GM12891 (cell line): Measurements from ENCODE around the gene STX16.

Experiments
- DNase-seq: peaks from one replicate; pipeline ENCODE4 v3.0.0; 2011; ENCODE audit warnings: low spot score; ENCODE audit not compliant: insufficient read length
- FAIRE-seq: peaks from 2 replicates; lab custom pipeline; 2011; peaks lifted over from hg19 to GRCh38; lab: Jason Lieb, UNC
- PAX5 ChIP-seq: IDR thresholded peaks from 2 replicates; pipeline ENCODE4 v1.6.1; 2011; ENCODE audit warnings: low read length, moderate library complexity, mild to moderate bottlenecking; ENCODE audit not compliant: insufficient read depth, severe bottlenecking
- POLR2A ChIP-seq: IDR thresholded peaks from 2 replicates; pipeline ENCODE4 v1.6.1; 2011; ENCODE audit warnings: low read depth, low read length, control low read depth
- POLR2AphosphoS5 ChIP-seq: IDR thresholded peaks from 2 replicates; pipeline ENCODE4 v1.6.1; 2011; ENCODE audit warnings: low read depth, low read length, control low read depth
- POU2F2 ChIP-seq: IDR thresholded peaks from 2 replicates; pipeline ENCODE4 v1.6.1; 2011; ENCODE audit warnings: low read depth, mild to moderate bottlenecking, control low read depth, low read length, moderate library complexity
- SPI1 ChIP-seq: IDR thresholded peaks from 2 replicates; pipeline ENCODE4 v1.6.1; 2011; ENCODE audit warnings: low read depth, low read length, control low read depth
- TAF1 ChIP-seq: IDR thresholded peaks from 2 replicates; pipeline ENCODE4 v1.6.1; 2011; ENCODE audit warnings: low read depth, low read length, control low read depth

STX16 gene

DNA sequence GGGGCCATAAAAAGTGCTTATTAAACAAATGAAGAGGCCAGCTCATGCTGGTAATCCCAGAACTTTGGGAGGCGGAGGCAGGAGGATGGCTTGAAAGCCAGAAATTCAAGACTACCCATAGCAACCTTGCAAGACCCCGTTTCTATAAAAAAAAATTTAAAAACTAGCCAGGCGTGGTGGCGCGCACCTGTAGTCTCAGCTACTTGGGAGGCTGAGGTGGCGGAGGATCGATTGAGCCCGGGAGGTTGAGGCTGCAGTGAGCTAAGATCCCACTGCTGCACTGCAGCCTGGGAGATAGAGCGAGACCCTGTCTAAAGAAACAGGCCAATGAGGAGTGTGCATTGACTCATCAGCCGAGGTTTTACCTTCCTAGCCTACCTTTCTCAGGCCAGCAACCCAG lies 56.7 kb downstream of the STX16 start:
- TF ChIP-seq POLR2AphosphoS5: no peak
- no peak for TF ChIP-seq POLR2A
- no peak for TF ChIP-seq PAX5
- TF ChIP-seq TAF1: no peak
- TF ChIP-seq POU2F2: no peak
- TF ChIP-seq SPI1: no peak
- DNase-seq (no peak), FAIRE-seq (no peak)

GRCh38 chr20:58708246-58708931 lies 57.3 kb downstream of the STX16 start:
- TF ChIP-seq SPI1 (no peak), PAX5 (no peak), POLR2A (no peak), POLR2AphosphoS5 (no peak), POU2F2 (no peak), TAF1 (no peak)
- FAIRE-seq (no peak), DNase-seq (no peak)

DNA sequence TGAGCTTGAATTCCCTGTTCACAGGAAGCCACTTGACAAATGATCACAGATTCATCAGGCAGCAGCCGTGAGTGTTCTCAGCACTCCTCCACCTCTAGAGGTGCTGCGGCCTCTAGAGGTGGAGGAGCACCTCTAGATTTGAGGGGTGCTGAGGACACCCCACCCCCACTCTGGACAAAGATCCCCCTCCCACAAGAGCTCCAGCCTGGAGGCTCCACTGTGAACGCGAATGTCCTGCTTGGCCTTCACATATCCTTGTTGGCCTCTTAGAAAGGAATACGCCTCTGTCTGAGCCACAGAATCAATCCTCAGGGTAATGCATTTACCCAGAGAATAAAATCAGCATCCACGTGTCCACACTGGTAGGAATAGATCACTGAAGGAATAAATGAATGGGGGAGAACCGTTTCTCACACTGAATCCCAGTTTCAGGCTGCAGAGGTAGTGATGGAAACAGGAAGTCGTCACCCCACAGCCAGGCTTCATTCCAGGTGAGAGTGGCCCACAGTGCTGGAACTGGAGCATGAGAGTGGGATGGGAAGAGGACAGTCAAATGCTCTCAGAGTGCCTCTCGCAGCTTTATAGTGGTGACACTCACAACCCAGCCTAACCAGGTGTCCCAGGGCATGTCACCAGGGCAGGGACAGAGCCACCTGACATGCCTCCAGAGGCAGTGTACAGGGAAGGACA lies 58.1 kb downstream of the STX16 start:
- DNase-seq: no peak
- FAIRE-seq: no peak

DNA sequence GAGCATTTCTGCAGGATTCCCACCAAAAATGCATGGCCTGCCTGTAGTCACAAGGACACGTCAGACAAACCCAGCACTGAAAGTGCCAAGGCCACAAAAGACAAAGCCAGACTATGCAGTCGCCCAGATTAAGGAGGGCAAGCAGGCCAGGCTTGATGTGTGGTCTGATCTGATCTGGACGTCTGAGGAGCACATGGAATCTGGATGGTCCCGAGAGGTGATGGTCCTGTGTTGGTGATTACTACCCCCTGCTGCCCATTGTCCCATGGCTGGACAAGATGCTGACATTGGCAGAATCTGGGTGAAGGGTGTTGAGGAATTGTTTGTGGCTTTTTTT lies 58.6 kb downstream of the STX16 start:
- TF ChIP-seq POLR2AphosphoS5 (no peak), PAX5 (no peak), POLR2A (no peak), SPI1 (no peak), TAF1 (no peak), POU2F2 (no peak)
- DNase-seq (no peak), FAIRE-seq (no peak)

More for the DNA sequence above, 58.1 kb downstream of the STX16 start:
- TF ChIP-seq POU2F2 (no peak), SPI1 (no peak), POLR2AphosphoS5 (no peak), PAX5 (no peak), POLR2A (no peak), TAF1 (no peak)

DNA sequence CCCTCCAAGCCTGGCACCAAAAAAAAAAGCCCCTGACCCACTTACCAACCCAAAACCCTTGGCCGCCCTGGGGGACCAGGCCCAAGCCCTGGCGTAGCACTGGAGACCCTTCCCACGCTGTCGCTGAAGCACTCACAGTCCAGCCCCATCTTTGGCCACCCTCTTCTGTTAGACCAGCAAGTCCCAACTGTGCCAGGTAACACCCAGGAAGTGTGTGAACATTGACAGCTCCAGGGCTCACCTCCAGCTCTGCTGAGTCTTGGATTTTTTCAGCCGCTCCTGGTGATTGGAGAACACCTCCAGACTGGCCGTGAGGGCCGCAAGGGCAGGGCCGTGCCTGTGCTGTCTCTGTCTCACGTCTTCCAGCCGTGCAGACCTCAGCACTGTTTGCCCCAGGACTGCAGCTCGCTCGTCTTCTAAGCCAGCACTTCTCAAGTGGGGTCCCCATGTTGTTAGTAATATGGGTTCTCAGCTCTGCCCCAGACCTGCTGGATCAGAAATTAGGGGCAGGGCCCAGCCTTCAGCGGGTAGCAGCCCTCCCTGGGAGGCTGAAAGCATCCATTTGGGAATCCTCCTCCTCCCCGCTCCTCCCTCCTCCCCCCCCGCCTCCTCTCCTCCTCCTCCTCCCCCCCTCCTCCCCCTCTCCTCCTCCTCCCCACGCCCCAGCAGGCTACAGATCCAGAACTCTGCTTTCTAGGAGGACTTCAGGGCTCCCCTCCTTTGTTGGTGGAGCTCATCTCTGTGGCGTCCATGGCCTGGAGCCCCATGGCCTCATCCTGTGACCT lies 59.6 kb downstream of the STX16 start:
- TF ChIP-seq POLR2A: no peak
- TF ChIP-seq POLR2AphosphoS5: no peak
- TF ChIP-seq PAX5: no peak
- TF ChIP-seq SPI1: no peak
- TF ChIP-seq POU2F2: no peak
- TF ChIP-seq TAF1: no peak
- DNase-seq: no peak

DNA sequence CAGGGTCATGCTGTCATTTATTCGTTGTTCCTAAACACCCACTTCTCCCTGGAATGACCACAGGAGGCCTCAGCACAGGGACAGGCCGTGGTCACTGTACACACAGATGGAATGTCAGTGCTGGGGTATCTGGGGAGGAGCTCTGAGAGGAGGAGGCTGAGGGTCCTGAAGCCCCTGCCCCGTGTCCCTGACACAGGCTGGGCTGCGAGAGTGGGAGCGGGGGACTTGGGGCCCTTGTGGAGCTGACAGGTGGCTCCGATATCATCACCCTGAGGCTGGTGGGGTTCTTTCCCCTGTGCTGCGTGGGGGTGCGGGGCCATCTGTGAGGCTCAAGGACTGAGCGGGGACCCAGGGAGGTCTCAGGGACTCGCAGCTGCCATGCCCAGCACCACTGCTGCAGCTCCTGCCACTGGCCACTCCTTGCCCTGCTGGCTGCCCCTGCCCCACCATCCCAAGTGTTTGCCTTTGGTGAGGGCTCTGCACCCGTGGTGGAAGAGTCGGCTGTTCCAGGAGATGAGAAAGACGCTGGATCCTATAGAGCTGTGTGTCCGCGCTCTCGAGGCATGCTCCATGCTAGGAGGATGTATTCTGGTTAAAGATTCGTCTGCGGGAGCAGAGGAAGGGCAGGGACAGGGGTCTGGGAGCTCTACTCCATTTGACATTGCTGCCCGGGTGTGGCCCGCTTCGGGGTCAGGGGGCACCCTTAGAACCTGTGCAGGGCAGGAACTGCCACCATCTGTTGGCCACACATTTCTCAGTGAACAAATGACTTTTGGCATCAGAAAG lies 60.4 kb downstream of the STX16 start:
- FAIRE-seq (no peak), DNase-seq (no peak)
- no peak for TF ChIP-seq POLR2A
- TF ChIP-seq TAF1: no peak
- no peak for TF ChIP-seq POU2F2
- no peak for TF ChIP-seq SPI1
- TF ChIP-seq PAX5: no peak
- no peak for TF ChIP-seq POLR2AphosphoS5

More for the DNA sequence above, 59.6 kb downstream of the STX16 start:
- no peak for FAIRE-seq

DNA sequence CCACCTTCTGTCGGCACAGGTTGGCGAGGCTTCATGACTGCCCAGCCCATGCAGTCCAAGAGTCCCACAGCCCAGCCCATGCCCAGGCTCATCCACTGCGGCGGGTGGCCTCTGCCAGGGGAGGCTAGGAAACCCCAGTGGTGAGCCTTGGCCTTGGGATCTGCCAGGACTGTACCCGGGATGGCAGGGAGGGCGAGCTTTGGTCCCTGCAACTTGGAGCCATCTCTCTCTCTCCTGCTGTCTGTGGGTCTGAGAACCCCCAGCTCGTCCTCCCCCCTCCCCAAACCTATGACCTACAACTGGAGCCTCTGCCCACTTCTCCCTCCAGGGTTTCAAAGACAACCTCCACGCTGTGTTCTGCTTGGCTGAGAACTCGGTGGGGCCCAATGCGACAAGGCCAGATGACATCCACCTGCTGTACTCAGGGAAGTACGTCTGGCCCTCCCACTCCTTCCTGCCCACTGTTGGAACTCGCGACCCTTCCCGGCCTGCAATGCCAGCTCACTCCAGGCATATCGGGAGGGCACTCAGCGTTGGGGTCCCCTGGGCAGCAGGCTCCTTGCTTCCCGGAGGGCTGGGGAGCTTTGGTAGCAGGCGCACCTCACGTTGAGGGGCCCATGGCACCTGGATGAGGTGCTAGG lies 61.2 kb downstream of the STX16 start:
- TF ChIP-seq PAX5 (no peak), POLR2A (no peak), TAF1 (no peak), SPI1 (no peak), POU2F2 (no peak), POLR2AphosphoS5 (no peak)
- no peak for FAIRE-seq
- DNase-seq: peak; percentile 13
